SK-N-MC (cell line): ENCODE measurements around the gene IMP3.
"Not testable (repeated sequence)": the region's sequence is repeated elsewhere in the genome, so short reads cannot be mapped to it uniquely, and the experiment has no call there.

Experiments
- DNase-seq: peaks from one replicate; pipeline ENCODE4 v3.0.0-alpha.2; 2011; ENCODE audit warnings: low read depth, low spot score
- H3K27ac ChIP-seq: fragments of 200-600 bp; sonication (generic); 2 replicates; pipeline ENCODE4 v1.5.1; 2016; ENCODE audit warnings: mixed run types
- H3K36me3 ChIP-seq: fragments of 200-600 bp; sonication (generic); 2 replicates; pipeline ENCODE4 v1.6.1; 2017; ENCODE audit warnings: antibody characterized with exemption, low read length, mixed read lengths; ENCODE audit not compliant: insufficient read depth
- H3K4me3 ChIP-seq: fragments of 200-600 bp; sonication (generic); 2 replicates; pipeline ENCODE4 v1.5.1; 2016
- H3K9ac ChIP-seq: fragments of 200-600 bp; sonication (generic); 2 replicates; pipeline ENCODE4 v1.8.0; 2017; ENCODE audit warnings: mixed run types, mixed read lengths; ENCODE audit not compliant: insufficient read length
- H3K9me3 ChIP-seq: fragments of 200-600 bp; sonication (generic); 2 replicates; pipeline ENCODE4 v1.6.1; 2017; ENCODE audit warnings: low read depth, mild to moderate bottlenecking, antibody characterized with exemption, low read length, moderate library complexity, mixed read lengths
- EZH2 ChIP-seq: fragments of 200-600 bp; sonication (generic); IDR thresholded peaks from one replicate; pipeline ENCODE4 v1.6.1; 2017; ENCODE audit warnings: antibody characterized with exemption
- FOXP2 ChIP-seq: optimal IDR thresholded peaks from 2 replicates; pipeline ENCODE3; 2011; ENCODE audit warnings: mild to moderate bottlenecking, moderate library complexity; ENCODE audit not compliant: insufficient read depth; ENCODE audit errors: extremely low read length, control extremely low read depth
- POLR2AphosphoS5 ChIP-seq: IDR thresholded peaks from 2 replicates; pipeline ENCODE4 v1.6.1; 2012; ENCODE audit warnings: mild to moderate bottlenecking, low read depth, low read length, borderline replicate concordance

Gene IMP3

DNA sequence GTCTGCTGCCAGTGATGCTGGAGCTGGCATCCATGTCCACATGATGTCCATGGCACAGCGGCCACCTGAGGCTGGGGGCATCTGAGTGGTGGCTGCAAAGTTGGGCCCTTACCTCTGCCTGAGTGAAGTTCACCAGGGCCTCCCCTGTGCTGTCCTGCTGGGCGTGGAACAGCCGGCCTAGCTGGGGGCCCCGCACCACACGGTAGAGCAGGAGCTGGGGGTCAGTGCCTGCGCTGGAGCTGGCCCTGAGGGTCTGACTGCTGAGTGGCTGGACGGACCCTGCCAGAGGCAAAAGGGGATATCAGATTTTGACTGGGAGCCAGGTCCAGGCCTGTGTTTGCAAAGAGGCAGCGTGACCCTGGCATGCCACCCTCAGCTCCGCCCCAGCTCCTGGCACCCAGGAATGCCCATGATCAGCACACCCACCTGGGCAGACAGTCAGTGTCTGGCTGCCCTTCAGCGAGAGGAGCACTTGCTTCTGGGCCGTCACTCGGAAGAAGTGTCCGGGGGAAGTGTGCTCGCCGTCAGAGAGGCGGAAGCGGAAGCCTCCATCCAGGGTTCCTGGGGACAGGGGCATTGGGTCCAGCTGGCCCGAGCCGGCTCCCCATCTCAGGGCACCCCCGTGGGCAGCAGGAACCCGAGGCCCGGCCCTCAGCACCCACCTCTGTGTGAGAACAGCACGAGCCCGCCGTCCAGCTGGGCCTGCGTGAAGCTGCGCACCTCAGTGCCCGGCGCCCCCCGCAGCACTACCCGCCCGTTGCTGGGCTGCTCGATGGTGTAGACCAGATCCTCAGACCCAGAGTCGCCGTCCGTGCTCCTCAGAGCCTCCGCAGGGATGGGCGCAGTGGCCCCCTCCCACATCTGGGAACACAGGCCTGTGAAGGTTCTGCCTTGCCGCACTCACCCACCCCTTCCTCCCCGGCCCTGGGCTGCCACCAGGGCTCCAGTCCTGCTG lies 42.4 kb upstream of the IMP3 start:
- Histone ChIP-seq H3K36me3 (no peaks in the 10 kb centered on the region), H3K4me3 (no peak overlapping the region), H3K27ac (no peak overlapping the region), H3K9me3 (no peaks in the 10 kb centered on the region), H3K9ac (no peak overlapping the region)
- DNase-seq = no peak
- TF ChIP-seq EZH2 (no peak), POLR2AphosphoS5 (no peak), FOXP2 (no peak)

DNA sequence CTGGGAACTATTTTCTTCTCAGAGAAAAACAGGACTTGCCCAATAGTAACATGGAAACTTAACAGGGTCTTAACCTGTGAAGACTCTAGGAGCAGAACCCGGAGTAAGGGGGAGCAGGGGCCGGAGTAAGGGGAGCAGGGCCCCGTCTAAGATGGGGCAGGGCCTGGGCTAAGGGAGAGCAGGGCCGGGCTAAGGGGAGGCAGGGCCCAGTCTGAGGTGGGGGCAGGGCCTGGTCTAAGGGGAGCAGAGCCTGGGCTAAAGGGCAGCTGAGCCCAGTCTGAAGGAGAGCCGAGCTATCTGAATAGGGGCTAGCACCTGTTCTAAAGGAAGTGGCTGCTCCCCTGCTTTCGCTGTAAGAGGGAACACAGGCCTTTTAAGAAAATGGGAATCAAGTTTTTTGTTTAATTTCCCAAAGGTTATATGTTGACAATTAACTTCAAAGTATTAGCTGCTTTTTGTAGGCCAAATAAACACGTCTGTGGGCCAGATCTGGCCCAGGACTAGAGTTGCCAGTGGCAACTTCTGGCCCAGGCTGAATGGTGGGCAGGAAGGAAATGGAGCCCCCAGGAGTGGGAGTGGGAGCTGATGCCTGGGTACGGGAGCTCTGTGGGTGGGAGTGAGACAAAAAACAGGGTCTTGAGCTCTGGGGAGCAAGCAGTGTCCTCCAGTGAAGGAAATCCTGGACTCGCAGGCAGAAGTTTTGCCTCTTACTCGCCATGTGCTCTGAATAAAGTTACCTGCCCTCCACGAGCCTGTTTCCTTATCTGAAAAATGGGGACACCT lies 40.2 kb upstream of the IMP3 start:
- H3K27ac ChIP-seq = no peak overlapping the region
- no peak overlapping the region for H3K9ac ChIP-seq
- H3K4me3 ChIP-seq = no peak overlapping the region
- no peaks in the 10 kb centered on the region for H3K36me3 ChIP-seq
- TF ChIP-seq FOXP2 (no peak), EZH2 (no peak), POLR2AphosphoS5 (no peak)
- no peak for DNase-seq
- H3K9me3 ChIP-seq = no peaks in the 10 kb centered on the region

DNA sequence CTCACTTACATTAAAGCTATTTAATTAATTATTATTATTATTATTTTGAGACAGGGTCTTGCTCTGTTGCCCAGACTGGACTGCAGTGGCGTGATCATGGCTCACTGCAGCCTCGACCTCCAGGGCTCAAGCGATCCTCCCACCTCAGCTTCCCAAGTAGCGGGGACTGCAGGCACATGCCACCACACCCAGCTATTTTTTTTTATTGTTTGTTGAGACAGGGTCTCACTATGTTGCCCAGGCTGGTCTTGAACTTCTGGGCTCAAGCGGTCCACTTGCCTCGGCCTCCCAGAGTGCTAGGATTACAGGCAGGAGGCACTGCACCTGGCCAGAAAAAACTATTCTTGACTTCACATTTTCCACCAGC lies 38.3 kb upstream of the IMP3 start:
- not testable (repeated sequence) for H3K36me3 ChIP-seq, H3K4me3 ChIP-seq, H3K9ac ChIP-seq, H3K9me3 ChIP-seq, H3K27ac ChIP-seq, DNase-seq

GRCh38 chr15:75677465-75678323 lies 37.7 kb upstream of the IMP3 start:
- Histone ChIP-seq H3K9me3 (no peaks in the 10 kb centered on the region), H3K27ac (no peak overlapping the region), H3K4me3 (no peak overlapping the region), H3K36me3 (no peaks in the 10 kb centered on the region), H3K9ac (no peak overlapping the region)
- no peak for DNase-seq
- no peak for TF ChIP-seq POLR2AphosphoS5
- no peak for TF ChIP-seq EZH2
- TF ChIP-seq FOXP2 = no peak

GRCh38 chr15:75676688-75677464 lies 36.9 kb upstream of the IMP3 start:
- Histone ChIP-seq H3K36me3 (no peaks in the 10 kb centered on the region), H3K27ac (no peak overlapping the region), H3K4me3 (no peak overlapping the region), H3K9me3 (no peaks in the 10 kb centered on the region), H3K9ac (no peak overlapping the region)
- no peak for TF ChIP-seq FOXP2
- TF ChIP-seq EZH2 = no peak
- no peak for TF ChIP-seq POLR2AphosphoS5
- DNase-seq = no peak

- no peak overlapping the region for H3K27ac ChIP-seq
- no peak for TF ChIP-seq EZH2
- TF ChIP-seq FOXP2 = no peak
- TF ChIP-seq POLR2AphosphoS5 = no peak
- H3K4me3 ChIP-seq = no peak overlapping the region
- no peaks in the 10 kb centered on the region for H3K9me3 ChIP-seq
- no peaks in the 10 kb centered on the region for H3K36me3 ChIP-seq
- no peak overlapping the region for H3K9ac ChIP-seq
- DNase-seq = no peak
Measured at GRCh38 chr15:75675579-75676404, 35.8 kb upstream of the IMP3 start.

GRCh38 chr15:75674366-75674765 lies 34.3 kb upstream of the IMP3 start:
- Histone ChIP-seq H3K36me3 (no peaks in the 10 kb centered on the region), H3K9ac (no peak overlapping the region), H3K9me3 (no peaks in the 10 kb centered on the region), H3K4me3 (no peak overlapping the region), H3K27ac (no peak overlapping the region)
- DNase-seq = no peak
- TF ChIP-seq EZH2 = no peak
- no peak for TF ChIP-seq POLR2AphosphoS5
- no peak for TF ChIP-seq FOXP2
